Gastrocnemius medialis (tissue), 4 donors: ENCODE measurements around the gene DMRTB1. TPM values are rescaled to one million over a fixed set of nuclear protein-coding genes. Genes with fewer than 3 reads are reported as not detected.
"Not testable (repeated sequence)": the region's sequence is repeated elsewhere in the genome, so short reads cannot be mapped to it uniquely, and the experiment has no call there.

Experiments
- ATAC-seq, 2 donors: fragments of 150-250 bp; one replicate each; pipeline ENCODE4 v1.9.1; 2016
- DNase-seq, 2 donors: peaks; one replicate each; pipeline ENCODE4 v3.0.0-alpha.2; 2019
- H3K27ac ChIP-seq, 4 donors: fragments of 200-600 bp; sonication (generic); 1 replicate in 1 of 4; 2 replicates in 3 of 4; pipeline ENCODE4 v1.5.1; 2016 to 2018; ENCODE audit warnings: mild to moderate bottlenecking in 2 of 4, moderate library complexity in 1 of 4
- H3K27me3 ChIP-seq, 3 donors: fragments of 200-600 bp; sonication (generic) in 2 of 3; 1 replicate in 1 of 3; 2 replicates in 2 of 3; pipeline versions ENCODE4 v1.5.1 to v1.6.0; 2016 to 2019; ENCODE audit warnings: mild to moderate bottlenecking in 1 of 3, moderate library complexity in 1 of 3
- H3K36me3 ChIP-seq, 2 donors: fragments of 200-600 bp; sonication (generic) in 1 of 2; one replicate each; pipeline ENCODE4 v1.5.1; 2017 to 2018
- H3K4me1 ChIP-seq, 2 donors: fragments of 200-600 bp; sonication (generic) in 1 of 2; one replicate each; pipeline ENCODE4 v1.5.1; 2016 to 2017; ENCODE audit warnings: mild to moderate bottlenecking in 2 of 2
- H3K4me3 ChIP-seq, 4 donors: fragments of 200-600 bp; sonication (generic) in 3 of 4; 1 replicate in 1 of 4; 2 replicates in 3 of 4; pipeline ENCODE4 v1.5.1; 2016 to 2019; ENCODE audit warnings: mild to moderate bottlenecking in 2 of 4
- H3K9me3 ChIP-seq, 3 donors: fragments of 200-600 bp; sonication (generic) in 2 of 3; 1 replicate in 1 of 3; 2 replicates in 2 of 3; pipeline ENCODE4 v1.5.1; 2016 to 2019
- CTCF ChIP-seq, 5 experiments: fragments of 450-650 bp in 3 of 5; fragments of 200-600 bp in 2 of 5; sonication (generic) in 2 of 5; IDR thresholded peaks in 4 of 5; conservative IDR thresholded peaks in 1 of 5; 1 replicate in 4 of 5; 2 replicates in 1 of 5; pipeline ENCODE4 v1.5.1; 2016 to 2019; ENCODE audit warnings: antibody characterized with exemption in 5 of 5, mild to moderate bottlenecking in 3 of 5, moderate library complexity in 3 of 5
- POLR2A ChIP-seq, 2 donors: fragments of 450-650 bp; IDR thresholded peaks; one replicate each; pipeline ENCODE4 v1.6.1; 2017; ENCODE audit warnings: antibody characterized with exemption in 2 of 2, mild to moderate bottlenecking in 2 of 2, moderate library complexity in 2 of 2
- in situ Hi-C, 4 donors: fragments of 200-750 bp; cut with MboI; loops; one replicate each; pipeline versions ENCODE4 v1.15.0 to v1.8.0; 2017; ENCODE audit warnings: low sequenced_read_pairs in 4 of 4
- intact Hi-C: fragments of 100-400 bp; cut with DNase I; formaldehyde crosslinking; loops from one replicate; pipeline ENCODE4 v1.15.1; 2023; ENCODE audit warnings: low total_unique reads
- total RNA-seq, 4 donors: library from RNA; depleted of rRNA; stranded (reverse); fragments of >200 nt; gene quantifications; one replicate each; pipeline versions ENCODE4 v1.1.0 to v1.2.3, GENCODE V29; 2016

The DMRTB1 gene
- total RNA-seq, 4 donors from 2014 or later, result not detected

- intact Hi-C loops (no loop called here), in situ Hi-C loops (no loop called here)
- TF ChIP-seq CTCF (IDR thresholded peaks at IDR 0.05 in 4 of 5, conservative IDR thresholded peaks at IDR 0.05 in 1 of 5) (no peak), POLR2A (IDR thresholded peaks at IDR 0.05) (no peak)
- H3K4me1 ChIP-seq, result no peaks in the 10 kb centered on the region
- DNase-seq (no peak), ATAC-seq (no peak)
- H3K36me3 ChIP-seq, result no peaks in the 10 kb centered on the region
- no peak overlapping the region for H3K4me3 ChIP-seq
- no peak overlapping the region for H3K27ac ChIP-seq
- H3K9me3 ChIP-seq, result no peaks in the 10 kb centered on the region
- no peaks in the 10 kb centered on the region for H3K27me3 ChIP-seq
Measured at GRCh38 chr1:53431805-53432565, 27.2 kb upstream of the DMRTB1 start.

GRCh38 chr1:53432611-53433010 lies 26.6 kb upstream of the DMRTB1 start:
- intact Hi-C loops (no loop called here), in situ Hi-C loops (no loop called here)
- no peak for DNase-seq
- H3K9me3 ChIP-seq, result no peaks in the 10 kb centered on the region
- TF ChIP-seq CTCF (IDR thresholded peaks at IDR 0.05 in 4 of 5, conservative IDR thresholded peaks at IDR 0.05 in 1 of 5), result no peak
- TF ChIP-seq POLR2A (IDR thresholded peaks at IDR 0.05), result no peak
- H3K36me3 ChIP-seq, result no peaks in the 10 kb centered on the region
- no peak overlapping the region for H3K4me3 ChIP-seq
- H3K27ac ChIP-seq, result no peak overlapping the region
- H3K4me1 ChIP-seq, result no peaks in the 10 kb centered on the region
- ATAC-seq, result no peak
- no peaks in the 10 kb centered on the region for H3K27me3 ChIP-seq

GRCh38 chr1:53434405-53435007 lies 24.7 kb upstream of the DMRTB1 start:
- H3K27me3 ChIP-seq, in situ Hi-C loops, intact Hi-C loops, H3K36me3 ChIP-seq, H3K27ac ChIP-seq, H3K4me3 ChIP-seq, DNase-seq, H3K9me3 ChIP-seq, ATAC-seq, H3K4me1 ChIP-seq: not testable (repeated sequence)

GRCh38 chr1:53435151-53435550 lies 24.0 kb upstream of the DMRTB1 start:
- DNase-seq (no peak), ATAC-seq (no peak)
- H3K27ac ChIP-seq, result no peak overlapping the region
- no peaks in the 10 kb centered on the region for H3K36me3 ChIP-seq
- H3K4me3 ChIP-seq, result no peak overlapping the region
- no peaks in the 10 kb centered on the region for H3K4me1 ChIP-seq
- H3K27me3 ChIP-seq, result no peaks in the 10 kb centered on the region
- in situ Hi-C loops, result no loop called here
- no peak for TF ChIP-seq POLR2A (IDR thresholded peaks at IDR 0.05)
- no peaks in the 10 kb centered on the region for H3K9me3 ChIP-seq
- intact Hi-C loops, result no loop called here

- Histone ChIP-seq H3K4me3 (no peak overlapping the region), H3K27ac (no peak overlapping the region), H3K4me1 (no peaks in the 10 kb centered on the region), H3K36me3 (no peaks in the 10 kb centered on the region), H3K9me3 (no peaks in the 10 kb centered on the region), H3K27me3 (no peaks in the 10 kb centered on the region)
- no peak for TF ChIP-seq POLR2A (IDR thresholded peaks at IDR 0.05)
- no peak for TF ChIP-seq CTCF (IDR thresholded peaks at IDR 0.05 in 4 of 5, conservative IDR thresholded peaks at IDR 0.05 in 1 of 5)
- in situ Hi-C loops (no loop called here), intact Hi-C loops (no loop called here)
- DNase-seq (no peak), ATAC-seq (no peak)
Measured at GRCh38 chr1:53438427-53439336, 20.5 kb upstream of the DMRTB1 start.
